Epidermal melanocyte (primary cell): ENCODE results near the gene HOXA7.

ENCODE experiments used
- DNase-seq: peaks from one replicate; pipeline ENCODE4 v3.0.0; 2011; ENCODE audit warnings: low spot score; ENCODE audit not compliant: insufficient read length

The HOXA7 gene

GRCh38 chr7:27170426-27171324, 14.2 kb upstream of the HOXA7 start:
- DNase-seq: no peak

DNA sequence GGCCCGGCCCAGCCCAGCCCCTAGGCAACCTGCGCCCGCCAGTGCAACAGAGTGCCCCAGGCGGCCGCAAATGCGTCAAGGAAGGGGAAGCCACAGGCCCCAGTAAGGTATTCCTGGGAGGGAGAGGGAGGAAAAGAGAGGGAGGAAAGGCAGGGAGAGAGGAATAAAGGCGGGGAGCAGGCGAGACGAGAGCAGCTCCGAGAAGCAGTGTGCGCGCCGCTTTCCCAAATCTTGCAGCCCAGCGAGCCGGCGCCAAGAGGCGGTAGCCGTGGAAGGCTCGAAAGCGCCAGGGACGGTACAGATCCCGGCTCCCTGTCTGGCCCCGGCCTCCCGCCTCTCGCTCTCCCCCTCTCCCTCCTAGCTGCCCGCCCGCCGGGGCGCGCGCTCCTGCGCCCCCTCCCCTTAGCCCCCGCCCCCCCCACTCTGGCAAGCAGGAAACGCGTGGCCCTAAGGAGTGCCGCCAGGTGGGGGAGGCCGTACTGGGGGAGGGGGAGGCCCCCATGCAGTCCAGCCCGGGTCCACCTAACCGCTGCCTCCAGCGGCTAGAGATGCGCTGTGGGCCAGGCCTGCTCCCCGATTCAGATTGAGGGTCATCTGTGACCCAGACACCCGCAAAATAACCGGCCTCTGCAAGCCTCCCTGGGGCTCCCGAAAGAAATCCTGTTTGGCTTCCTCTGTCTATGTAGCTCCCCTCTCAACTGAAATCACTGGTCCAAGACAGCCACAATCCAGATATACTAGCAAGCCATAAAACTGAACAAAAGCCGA, 13.4 kb upstream of the HOXA7 start:
- no peak for DNase-seq

DNA sequence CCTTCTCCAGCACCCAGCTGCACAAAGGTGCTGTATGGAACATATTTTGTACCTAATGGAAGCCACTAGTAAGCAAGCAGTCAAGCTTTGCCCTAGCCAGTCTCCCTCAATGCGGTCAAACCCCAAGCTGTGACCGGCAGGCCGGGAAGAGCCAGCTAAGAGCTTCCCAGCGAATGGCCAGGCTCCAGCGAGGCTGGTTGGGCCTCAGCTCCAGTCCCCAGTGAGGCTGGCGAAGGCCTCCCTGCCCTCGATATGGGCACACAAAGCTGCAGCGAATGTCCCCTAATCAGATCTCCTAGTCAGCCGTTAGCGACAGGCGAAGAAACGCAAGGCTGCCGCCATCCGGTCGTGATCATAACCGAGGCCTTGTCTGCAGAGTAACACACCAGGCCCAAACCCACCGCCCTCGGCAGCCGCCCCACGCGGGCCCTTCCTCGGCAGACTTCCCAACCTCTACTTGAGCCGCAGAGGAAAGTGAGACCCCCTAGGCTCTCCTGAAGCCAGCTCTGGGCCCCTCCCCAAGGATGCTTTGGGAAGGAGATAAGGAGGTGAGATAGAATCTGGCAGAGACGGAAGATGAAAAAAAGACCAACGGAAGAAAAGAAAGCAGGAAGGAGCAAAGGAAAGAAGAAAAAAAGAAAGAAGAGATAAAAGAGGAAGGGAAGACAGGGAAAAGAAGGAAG, 11.9 kb upstream of the HOXA7 start:
- DNase-seq: no peak

GRCh38 chr7:27167916-27168264, 11.4 kb upstream of the HOXA7 start:
- no peak for DNase-seq

DNA sequence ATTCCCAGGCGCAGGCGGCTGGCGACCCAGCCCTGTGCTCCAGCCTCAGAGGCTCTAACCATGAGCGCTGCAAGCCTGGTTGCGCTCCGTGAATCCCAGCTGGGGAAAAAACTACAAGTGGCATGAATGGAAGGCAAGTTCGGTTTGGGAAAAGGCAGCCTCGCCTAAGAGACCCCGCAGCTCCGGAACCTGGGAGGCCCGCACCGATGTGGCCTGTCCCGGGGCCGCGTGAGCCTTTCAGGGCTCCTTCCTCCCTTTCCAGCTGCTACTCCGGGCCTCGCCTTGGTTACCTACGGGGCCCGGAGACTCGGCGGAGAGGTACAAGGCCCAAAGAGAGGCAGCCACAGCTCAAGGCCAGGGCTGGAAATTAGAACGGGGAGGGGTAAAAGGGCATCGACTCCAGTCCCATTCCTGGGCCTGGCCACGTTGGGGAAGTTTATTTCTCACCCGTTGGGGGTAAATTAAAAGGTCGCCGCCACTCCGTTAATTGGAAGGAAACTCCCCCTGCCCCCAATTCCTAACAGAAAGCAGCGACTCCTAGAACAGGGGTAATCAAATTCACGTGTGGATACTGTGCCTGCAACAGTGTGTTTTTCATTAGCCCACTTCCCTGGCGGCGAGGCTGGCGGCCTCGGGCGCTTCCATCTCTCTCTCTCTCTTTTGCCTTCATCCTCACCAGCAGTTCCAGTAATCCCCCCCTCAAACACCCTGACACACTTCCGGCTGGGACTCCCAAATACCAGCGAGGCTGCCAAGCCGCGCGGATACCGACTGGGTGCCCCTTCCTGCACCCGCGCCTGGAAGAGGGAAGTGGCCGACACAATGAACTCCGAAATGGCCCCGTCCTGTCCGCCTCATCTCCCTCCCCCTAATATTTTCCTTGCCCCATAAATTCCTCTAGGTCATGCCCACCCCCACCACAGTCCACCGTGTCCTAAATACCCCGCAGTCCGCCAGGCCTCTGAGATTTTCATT, 10.3 kb upstream of the HOXA7 start:
- no peak for DNase-seq

GRCh38 chr7:27165996-27166530, 9.6 kb upstream of the HOXA7 start:
- no peak for DNase-seq

GRCh38 chr7:27165089-27165995, 8.9 kb upstream of the HOXA7 start, which contains the start of gene HOXA9:
Gene HOXA9, minus strand, starts transcription at chr7:27165537. Its CDS starts 80 bp downstream, at chr7:27165457.
- DNase-seq: no peak

- DNase-seq: no peak
Observed at GRCh38 chr7:27164367-27165088, 8.1 kb upstream of the HOXA7 start.

GRCh38 chr7:27164045-27164366, 7.5 kb upstream of the HOXA7 start:
- no peak for DNase-seq

GRCh38 chr7:27163288-27164044, 7.0 kb upstream of the HOXA7 start:
- no peak for DNase-seq

DNA sequence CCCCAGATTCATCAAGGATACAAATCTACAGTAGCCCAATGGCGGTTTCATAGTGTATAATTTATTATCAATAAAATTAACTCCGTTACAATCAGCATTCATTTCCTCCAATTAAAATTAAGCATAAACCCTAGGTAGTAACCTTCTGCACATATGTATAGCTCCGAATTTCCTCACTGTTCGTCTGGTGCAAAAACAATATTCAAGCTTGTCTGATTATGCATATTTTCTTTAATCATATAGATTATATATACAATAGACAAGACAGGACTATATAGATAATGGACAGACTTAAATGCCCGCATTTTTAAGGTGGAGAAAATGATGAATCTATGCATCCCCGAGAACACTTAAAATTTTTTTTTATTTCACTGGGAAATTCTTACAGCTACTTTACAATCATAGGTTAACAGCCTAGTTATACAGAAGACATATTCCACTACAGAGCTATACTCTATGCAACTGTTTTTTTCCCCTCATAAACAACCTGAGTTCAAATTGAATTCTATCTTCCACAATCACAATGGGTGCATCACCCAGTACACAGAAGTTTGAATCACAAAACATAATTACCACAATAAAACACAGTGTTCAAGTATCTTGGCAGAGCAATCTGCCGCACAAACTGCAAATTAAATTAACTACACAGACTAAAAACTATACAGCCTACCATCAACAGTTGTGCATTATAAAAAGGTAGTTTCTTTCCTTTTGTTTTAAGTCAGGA, 6.2 kb upstream of the HOXA7 start:
- DNase-seq: no peak

GRCh38 chr7:27161721-27162560, 5.5 kb upstream of the HOXA7 start:
- DNase-seq: no peak

- no peak for DNase-seq
Observed at GRCh38 chr7:27161214-27161720, 4.8 kb upstream of the HOXA7 start.

GRCh38 chr7:27160546-27161213, 4.2 kb upstream of the HOXA7 start:
- DNase-seq: peak; percentile 89

DNA sequence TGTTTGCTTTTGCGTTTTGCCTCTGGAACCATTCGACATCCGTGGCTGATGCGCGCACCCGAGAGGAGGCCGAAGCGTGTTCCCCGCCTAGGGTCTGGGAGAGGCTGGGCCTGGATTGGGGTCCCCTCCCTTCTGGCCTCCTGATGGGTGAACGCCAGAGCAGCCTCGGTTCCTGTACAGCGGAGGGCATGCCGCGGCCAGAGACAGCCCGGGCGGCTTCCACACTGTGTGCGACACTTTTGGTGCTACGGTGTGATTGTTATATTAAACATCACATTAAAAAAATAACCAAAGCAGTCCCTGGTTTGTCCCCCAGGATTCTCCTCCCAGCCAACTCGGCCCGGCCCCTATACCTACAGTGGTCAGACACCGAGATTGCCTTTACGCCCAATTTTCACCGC, 3.7 kb upstream of the HOXA7 start:
- no peak for DNase-seq
